HPDE6-E6E7 (cell line): Measurements from ENCODE around the gene TP53RK.
"Not testable (repeated sequence)": the region's sequence is repeated elsewhere in the genome, so short reads cannot be mapped to it uniquely, and the experiment has no call there.

Experiments used
- DNase-seq: peaks from one replicate; pipeline ENCODE4 v3.0.0; 2011; ENCODE audit warnings: missing footprints; ENCODE audit errors: extremely low spot score

The TP53RK gene

GRCh38 chr20:46683011-46683667, 6.1 kb downstream of the TP53RK start:
- DNase-seq: no peak

DNA sequence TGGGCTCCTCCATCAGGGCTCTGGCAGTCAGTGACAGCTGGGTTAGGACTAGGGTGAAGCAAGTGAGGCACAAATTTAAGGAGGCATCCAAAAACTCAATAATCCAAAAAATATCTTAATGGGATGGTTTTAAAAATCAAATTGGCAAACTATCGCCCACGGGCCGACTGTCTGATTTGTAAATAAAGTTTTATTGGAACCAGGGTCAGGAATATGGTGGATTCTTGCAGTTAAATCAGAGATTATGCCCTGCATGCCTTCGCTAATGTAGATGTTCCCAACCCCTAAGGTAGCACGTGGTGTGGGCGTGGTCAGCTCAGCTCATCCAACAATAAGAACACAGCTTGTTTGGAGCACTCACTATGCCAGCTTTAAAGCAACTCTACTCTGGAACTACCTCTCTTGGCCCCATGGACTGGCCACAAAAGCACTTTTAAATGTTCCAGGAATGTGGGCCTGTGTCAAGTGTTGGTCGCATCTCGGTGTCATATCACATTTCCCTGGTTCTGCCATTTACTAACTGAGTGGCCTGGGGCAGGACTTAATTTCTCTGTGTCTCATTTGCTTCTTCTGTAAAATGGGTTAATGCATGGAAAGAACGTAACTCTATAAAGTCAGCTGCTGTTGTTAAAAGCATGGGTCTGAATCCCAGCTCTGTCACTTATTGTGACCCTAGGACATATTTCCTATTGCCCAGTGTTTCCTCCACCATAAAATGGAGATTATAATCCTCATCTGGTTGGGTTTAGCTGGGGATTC, 7.0 kb downstream of the TP53RK start:
- DNase-seq: no peak

- no peak for DNase-seq
These were observed 8.0 kb downstream of the TP53RK start for GRCh38 chr20:46681032-46681854.

DNA sequence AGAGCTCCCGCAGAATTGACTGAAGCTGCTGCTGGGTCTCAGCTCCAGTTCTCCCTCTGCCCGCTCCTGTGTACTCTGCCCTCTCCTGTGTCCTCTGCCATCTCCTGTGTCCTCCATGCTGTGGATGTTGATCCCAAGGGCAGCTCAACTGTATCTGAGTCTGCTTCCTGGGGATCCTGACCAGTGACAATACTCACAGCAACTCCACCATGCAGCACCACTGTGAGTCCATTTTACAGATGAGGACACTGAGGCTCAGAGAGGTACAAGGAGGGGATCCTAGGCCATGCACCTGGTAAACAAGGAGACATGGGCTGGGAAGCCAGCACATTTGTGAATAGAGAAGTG, 8.6 kb downstream of the TP53RK start:
- no peak for DNase-seq

DNA sequence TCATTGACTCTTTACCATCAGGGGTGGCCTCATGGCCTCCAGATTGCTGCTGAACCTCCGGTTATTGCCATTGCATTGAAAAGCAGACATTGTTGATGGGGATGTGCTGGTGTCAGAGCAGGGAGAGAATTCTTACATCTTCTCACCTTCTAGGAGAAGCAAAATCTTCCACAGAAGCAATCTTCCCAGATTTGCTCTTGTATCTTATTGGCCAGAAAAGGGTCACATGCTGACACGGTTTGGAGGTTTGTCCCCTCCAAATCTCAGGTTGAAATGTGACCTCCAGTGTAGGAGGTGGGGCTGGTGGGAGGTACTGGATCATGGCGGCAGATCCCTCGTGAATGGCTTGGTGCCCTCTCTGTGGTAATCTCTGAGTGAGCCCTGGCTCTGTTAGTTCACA, 10.7 kb downstream of the TP53RK start:
- DNase-seq: no peak

GRCh38 chr20:46677608-46678007, 11.6 kb downstream of the TP53RK start:
- DNase-seq: no peak

- not testable (repeated sequence) for DNase-seq
These were observed 12.5 kb downstream of the TP53RK start for GRCh38 chr20:46676649-46677316.

GRCh38 chr20:46674253-46675083, 14.8 kb downstream of the TP53RK start:
- no peak for DNase-seq

DNA sequence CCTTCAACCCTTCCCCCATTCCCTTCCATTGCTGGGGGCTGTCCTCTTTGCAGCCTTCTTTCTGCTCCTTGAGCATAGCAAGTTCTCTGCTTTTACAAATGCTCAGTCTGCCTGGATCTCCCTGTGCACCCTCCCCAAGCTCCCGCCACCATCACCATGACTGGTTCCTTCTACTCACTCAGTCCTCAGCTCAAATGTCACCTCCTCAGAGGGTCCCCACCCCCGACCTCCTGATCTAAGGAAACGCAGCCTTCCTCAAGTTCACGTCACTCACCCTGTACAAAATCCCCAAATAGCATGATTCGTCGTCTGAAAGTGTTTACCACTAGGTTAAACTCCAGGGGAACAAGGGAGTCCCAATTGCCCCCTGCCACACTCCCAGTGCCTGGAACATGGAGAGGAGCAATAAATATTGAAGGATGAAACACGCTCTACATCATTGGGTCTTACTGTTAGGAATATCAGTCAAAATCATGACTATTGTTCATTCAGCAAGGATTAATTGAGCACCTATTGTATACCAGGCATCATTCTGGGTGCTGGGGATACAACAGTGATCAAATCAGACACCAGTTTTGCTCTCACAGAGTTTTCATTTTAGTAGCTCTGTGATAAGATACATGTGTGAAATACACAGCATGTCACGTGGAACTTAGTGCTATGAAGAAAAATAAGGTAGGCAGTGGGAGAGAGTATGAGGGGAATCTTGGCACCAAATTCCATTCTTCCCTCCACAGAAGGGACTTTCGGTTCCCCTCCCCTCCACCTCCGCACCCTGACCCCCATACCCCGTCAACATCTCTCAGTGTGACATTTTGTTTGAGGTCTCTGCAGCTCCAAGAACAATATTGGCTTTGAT, 15.6 kb downstream of the TP53RK start:
- DNase-seq: no peak

GRCh38 chr20:46672543-46673148, 16.6 kb downstream of the TP53RK start:
- no peak for DNase-seq

GRCh38 chr20:46671866-46672542, 17.2 kb downstream of the TP53RK start:
- no peak for DNase-seq

DNA sequence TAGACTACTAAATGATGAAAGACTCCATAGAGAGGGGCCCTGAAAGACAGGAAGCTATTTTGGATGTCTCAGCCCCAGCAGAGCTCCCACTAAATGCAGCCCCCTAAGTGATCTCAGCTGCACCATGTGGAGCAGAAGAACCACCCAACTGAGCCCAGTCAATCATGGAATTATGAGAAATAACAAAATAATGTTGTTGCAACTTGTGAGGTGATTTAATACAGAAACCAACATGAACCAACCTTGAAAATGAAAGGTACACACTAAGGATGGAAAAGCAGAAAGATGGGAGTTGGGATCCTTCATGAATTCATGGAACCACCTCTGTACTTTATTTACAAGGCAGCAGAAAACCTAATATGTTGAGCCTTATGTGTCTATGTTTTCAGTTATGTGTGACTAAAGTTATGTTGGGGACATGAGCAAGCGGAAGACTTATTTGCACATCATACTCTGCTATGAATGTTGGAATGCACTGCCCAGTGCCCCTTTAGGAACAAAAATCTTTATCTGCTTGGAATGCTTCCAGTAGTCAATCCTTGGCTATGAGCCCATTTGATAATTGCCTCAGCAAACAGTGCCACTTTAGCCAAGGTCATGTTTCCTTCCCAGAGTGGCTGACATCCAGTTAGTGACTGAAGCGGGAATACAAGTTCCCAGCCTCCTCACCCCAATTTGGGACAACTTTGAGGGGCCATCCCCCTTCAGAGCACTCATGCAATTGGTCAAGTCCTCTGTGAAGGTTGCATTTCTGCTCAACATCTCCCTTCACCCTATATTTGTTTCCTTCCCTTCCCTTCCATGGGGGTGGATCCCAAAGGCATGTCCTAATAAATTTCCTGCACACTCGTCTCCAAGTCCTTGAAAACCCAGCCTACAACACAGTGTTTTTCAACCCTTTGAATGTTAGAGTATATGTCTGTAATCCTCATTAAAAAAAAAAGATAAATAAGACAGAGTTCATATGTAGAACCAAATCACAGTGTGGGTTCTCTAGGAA, 18.4 kb downstream of the TP53RK start:
- no peak for DNase-seq

GRCh38 chr20:46670228-46670584, 19.0 kb downstream of the TP53RK start:
- DNase-seq: no peak

GRCh38 chr20:46666818-46667515, 22.3 kb downstream of the TP53RK start:
- no peak for DNase-seq

GRCh38 chr20:46666306-46666705, 22.9 kb downstream of the TP53RK start:
- no peak for DNase-seq

GRCh38 chr20:46665602-46666001, 23.6 kb downstream of the TP53RK start:
- DNase-seq: no peak

GRCh38 chr20:46663531-46663930, 25.7 kb downstream of the TP53RK start:
- no peak for DNase-seq
